Bronchial epithelial cell (primary cell): ENCODE measurements around the gene AGAP1. TPM values are rescaled to one million over a fixed set of nuclear protein-coding genes. Genes with fewer than 3 reads are reported as not detected.

Source experiments
- DNase-seq: peaks from one replicate; pipeline ENCODE4 v3.0.0-alpha.2; 2010; ENCODE audit warnings: low read depth
- FAIRE-seq: peaks from 2 replicates; lab custom pipeline; 2011; peaks lifted over from hg19 to GRCh38; lab: Jason Lieb, UNC
- H3K27me3 ChIP-seq: 2 replicates; pipeline ENCODE4 v1.5.1; 2011; ENCODE audit warnings: low read length; ENCODE audit not compliant: control insufficient read depth, insufficient read depth
- H3K36me3 ChIP-seq: 2 replicates; pipeline ENCODE4 v1.5.1; 2011; ENCODE audit warnings: low read length; ENCODE audit not compliant: control insufficient read depth, insufficient read depth
- H3K4me3 ChIP-seq: 2 replicates; pipeline ENCODE4 v1.5.1; 2011; ENCODE audit warnings: mild to moderate bottlenecking, low read depth, low read length, control low read depth
- CTCF ChIP-seq: IDR thresholded peaks from 2 replicates; pipeline ENCODE4 v1.5.1; 2011; ENCODE audit warnings: mild to moderate bottlenecking, moderate library complexity, low read length, control low read depth, inconsistent platforms; ENCODE audit not compliant: insufficient read depth, severe bottlenecking
- total RNA-seq: library from RNA; depleted of rRNA; stranded (reverse); fragments of >200 nt; gene quantifications from 2 replicates; pipeline ENCODE4 v1.2.1, GENCODE V29; 2014

Gene AGAP1
- total RNA-seq, 1 donor from 2014 or later: 22.4 TPM

GRCh38 chr2:236127010-236127409 is 633.2 kb downstream of the AGAP1 start:
- TF ChIP-seq CTCF: no peak
- Histone ChIP-seq H3K27me3 (no peaks in the 10 kb centered on the region), H3K4me3 (no peak overlapping the region), H3K36me3 (peaks cover 3% of the 10 kb centered on the region)
- FAIRE-seq (no peak), DNase-seq (no peak)

- Histone ChIP-seq H3K4me3 (no peak overlapping the region), H3K36me3 (peaks cover 3% of the 10 kb centered on the region), H3K27me3 (no peaks in the 10 kb centered on the region)
- no peak for DNase-seq
- TF ChIP-seq CTCF: no peak
- no peak for FAIRE-seq
Measured at GRCh38 chr2:236128321-236128720, 634.5 kb downstream of the AGAP1 start.

- no peak for FAIRE-seq
- no peak for TF ChIP-seq CTCF
- H3K4me3 ChIP-seq: no peak overlapping the region
- H3K36me3 ChIP-seq: peaks cover 2% of the 10 kb centered on the region
- no peak for DNase-seq
- no peaks in the 10 kb centered on the region for H3K27me3 ChIP-seq
Measured at GRCh38 chr2:236129935-236130334, 636.1 kb downstream of the AGAP1 start.

GRCh38 chr2:236130349-236130998 is 636.6 kb downstream of the AGAP1 start:
- no peak for DNase-seq
- peaks cover 2% of the 10 kb centered on the region for H3K36me3 ChIP-seq
- H3K4me3 ChIP-seq: no peak overlapping the region
- H3K27me3 ChIP-seq: no peaks in the 10 kb centered on the region
- TF ChIP-seq CTCF: no peak
- FAIRE-seq: no peak

- FAIRE-seq (no peak), DNase-seq (no peak)
- no peak for TF ChIP-seq CTCF
- no peaks in the 10 kb centered on the region for H3K36me3 ChIP-seq
- H3K27me3 ChIP-seq: no peaks in the 10 kb centered on the region
- no peak overlapping the region for H3K4me3 ChIP-seq
Measured at GRCh38 chr2:236131073-236131692, 637.3 kb downstream of the AGAP1 start.
